Right renal cortex interstitium (tissue), 3 donors: ENCODE data around the gene TNPO3. TPM values are rescaled to one million over a fixed set of nuclear protein-coding genes. Genes with fewer than 3 reads are reported as not detected.
"Not testable (repeated sequence)": the region's sequence is repeated elsewhere in the genome, so short reads cannot be mapped to it uniquely, and the experiment has no call there.

Experiments used
- DNase-seq, 3 donors: peaks; one replicate each; pipeline ENCODE4 v3.0.0-alpha.2; 2013; ENCODE audit warnings: low read depth in 3 of 3, low spot score in 2 of 3
- polyA plus RNA-seq, 3 donors: library from polyadenylated mRNA; unstranded; fragments of 120-200 nt; gene quantifications; one replicate each; pipeline ENCODE4 v1.2.1, GENCODE V29; 2013; ENCODE audit not compliant: insufficient read length in 3 of 3

The TNPO3 gene
- polyA plus RNA-seq, 3 donors = 46.4 to 47.7 (median 47.5) TPM

DNA sequence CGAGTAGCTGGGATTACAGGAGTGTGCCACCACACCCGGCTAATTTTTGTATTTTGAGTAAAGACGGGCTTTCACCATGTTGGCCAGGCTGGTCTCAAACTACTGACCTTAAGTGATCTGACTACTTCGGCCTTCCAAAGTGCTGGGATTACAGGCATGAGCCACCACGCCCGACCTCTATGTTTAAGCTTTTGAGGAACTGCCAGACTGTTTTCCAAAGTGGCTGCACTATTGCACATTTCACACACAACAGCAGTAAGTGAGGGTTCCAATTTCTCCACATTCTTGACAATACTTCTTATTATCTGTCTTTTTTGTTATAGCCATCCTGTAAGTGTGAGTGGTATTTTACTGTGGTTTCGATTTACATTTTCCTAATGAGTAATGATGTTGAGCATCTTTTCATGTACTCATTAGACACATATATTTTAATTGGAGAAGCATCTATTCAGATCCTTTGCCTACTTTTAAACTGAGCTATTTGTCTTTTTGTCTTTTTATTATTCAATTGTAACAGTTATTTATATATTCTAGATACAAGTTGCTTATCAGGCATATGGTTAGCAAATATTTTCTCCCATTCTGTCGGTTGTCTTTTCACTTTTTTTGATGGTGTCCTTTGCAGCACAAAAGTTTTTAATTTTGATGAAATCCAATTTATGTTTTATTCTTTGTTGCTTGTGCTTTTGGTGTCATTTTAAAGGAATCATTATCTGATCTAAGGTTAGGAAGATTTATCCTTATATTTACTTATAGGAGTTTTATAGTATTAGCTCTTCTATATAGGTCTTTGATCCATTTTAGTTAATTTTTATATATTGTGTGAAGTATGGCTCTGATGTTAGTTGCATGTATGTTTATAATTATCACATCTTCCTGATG, 130.0 kb downstream of the TNPO3 start:
- no peak for DNase-seq

DNA sequence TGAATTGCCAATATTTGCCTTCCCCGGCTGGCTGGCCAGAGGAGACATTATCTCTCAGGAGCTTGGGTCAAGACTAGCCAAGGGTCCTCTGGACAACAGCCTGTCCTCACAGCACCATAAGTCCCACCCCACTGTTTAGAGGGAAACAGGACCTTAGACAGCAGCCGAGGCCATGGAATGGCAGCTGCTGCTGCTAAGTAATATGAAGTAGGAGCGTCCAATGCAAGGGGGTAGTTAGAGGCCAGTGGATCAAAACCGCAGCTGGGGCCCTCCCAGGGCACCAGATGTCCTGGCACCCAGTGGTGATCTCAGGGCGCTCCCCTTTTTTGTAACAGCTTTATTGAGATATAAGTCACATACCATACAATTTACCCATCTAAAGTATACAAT, 131.5 kb downstream of the TNPO3 start:
- DNase-seq = no peak

DNA sequence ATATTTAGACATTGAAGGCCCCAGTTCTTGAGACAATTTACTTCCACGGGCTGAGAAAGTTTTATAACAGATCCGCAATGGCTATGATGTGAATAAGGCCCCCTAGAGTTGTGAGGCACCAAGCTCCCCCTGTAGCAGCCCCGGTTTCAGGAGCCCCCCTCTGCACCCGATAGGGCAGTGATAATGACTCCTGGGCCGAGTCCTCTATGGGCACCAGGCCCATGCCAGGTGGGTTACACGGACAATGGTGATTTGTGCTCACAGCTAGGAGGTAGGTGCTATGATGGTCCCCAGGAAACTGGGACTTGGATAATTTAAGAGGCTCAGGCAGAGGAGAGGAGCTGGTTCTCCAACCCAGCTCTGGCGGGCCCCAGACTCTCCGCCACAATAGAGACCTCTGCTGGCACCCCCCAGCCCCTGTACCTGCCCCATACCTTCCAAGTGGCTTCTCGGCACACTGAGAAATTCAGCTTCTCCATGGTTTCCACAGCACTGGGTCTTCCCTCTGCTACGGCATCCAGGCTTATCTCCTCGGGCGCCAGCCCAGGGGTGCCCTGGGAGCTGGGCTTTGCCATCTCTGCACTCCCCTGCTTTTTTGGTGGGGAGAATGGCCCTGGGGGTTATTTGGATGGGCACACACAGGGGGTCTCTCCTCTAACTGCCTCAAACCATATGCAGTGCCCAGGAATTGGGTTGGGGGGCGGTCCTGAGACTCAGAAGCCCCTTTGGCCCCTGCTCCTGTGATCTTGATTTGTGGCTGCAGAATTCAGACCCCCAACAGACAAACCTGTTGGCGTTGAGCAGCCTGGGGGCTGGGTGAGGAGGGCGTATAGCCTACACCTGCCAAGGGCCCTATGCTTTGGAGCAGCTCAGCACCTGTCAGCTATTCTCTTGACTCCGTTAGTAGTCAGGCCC, 132.2 kb downstream of the TNPO3 start:
- no peak for DNase-seq

DNA sequence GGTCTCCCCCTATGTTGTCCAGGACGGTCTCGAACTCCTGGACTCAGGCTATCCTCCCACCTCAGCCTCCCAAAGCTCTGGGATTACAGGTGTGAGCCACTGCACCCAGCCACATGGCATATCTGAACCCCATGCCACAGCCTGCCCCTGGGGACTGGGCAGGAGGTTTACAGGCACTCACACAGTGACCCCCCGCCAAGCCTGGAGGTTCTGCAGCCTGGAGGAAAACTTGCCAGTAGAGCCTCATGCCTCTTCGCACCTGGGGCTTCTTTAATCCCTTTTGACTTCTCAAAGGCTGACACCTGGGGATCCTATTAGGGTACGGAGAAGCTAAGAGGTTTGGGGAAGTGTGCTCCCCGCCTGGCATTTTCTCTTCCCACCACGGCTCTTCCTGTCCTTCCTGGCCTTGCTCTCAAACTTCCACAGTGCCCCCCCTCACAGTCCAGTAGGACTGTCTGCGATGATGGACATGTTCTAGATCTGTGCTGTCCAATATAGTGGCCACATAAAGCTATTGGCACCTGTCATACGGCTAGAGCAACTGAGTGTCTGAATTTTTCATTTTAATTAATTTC, 133.0 kb downstream of the TNPO3 start:
- no peak for DNase-seq

DNA sequence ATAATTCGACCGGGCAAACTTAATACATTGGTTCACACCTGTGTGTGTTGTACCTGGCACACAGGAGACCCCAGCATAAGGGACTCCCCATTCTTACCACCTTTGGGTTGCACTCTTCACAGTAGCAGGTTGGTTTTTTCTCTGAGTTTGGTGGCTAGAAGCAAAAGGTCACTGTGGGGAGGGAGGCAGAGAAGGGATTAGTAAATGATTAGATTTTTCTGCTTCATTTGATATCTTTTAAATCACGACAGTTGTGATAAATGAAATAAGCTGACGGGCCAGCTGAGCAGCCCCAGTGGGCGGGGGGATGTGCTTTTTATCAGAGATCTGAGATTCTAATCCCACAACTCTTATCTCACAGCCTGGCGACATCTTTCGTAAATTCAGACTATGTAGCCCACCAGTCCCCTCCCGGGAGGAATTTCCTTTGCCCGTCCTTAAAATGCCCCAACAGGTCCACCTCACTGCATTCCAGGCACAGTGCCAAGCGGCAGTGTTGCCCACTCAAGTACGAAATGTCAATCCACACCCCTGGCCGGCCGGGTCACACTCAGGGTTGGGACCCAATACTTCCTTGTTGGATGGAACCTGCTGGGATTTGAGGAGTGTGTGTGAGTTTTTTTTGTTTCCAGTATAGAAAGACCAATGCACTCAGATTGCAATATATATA, 133.9 kb downstream of the TNPO3 start:
- no peak for DNase-seq

DNA sequence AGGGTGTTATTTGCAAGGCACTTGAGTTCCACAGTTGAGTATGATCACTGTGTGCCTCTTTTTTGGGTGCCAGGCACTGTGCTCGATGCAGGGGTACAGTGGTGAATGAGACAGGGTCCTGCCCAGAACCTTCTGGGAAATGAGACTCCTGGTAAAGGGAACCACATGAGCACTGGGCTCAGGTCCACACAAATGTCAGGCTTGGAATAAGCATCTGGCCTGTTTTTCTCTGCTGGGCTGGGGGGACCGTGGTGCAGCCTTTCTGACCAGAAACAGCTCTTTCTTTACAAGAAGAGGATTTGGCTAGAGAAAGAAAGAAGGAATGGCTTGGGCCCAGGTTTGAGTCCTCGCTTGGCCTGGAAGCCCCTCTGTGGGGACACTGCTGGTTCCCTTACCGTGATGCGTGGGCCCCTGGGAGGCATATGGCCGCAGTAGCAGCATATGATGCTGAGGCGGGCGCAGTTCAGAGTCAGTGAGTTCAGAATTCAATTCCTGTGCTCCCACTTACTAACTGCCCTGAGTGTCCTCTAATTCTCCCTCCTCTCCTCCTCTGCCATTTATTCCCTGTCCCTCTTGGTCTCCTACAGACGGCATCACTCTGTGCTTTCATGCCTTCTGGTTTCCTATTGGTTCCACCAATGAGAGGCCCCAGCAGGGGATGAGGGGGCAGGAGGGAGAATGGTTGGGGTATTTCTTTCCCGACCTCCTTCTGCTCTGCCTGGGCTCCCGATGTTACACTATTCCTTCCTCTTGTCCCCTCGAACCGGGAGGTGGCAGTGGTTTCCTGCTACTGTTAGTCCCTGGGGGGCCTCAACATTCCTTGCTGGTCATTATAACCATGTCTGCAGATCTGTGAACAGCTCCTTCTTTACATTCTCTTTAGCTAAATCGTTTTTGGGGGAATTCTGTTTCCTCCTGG, 134.8 kb downstream of the TNPO3 start:
- no peak for DNase-seq

DNA sequence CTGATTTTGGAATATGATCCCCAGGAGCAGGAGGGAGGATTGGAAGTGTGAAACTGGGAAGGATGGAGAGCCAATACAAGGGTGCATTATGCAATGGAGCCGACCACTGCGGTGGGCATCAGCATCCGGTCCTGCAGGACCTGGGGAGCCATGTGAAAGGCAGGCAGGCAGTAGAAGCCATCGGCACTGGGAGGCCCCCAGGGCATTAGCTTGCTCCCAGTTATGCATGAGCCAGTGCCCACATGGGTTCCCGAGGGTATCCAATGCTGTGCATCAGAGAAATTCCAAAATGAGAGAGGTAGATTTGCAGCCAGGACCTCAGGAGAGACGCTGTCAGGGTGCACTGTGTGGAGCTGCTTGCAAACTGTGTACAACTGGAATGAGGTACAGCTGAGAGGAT, 135.7 kb downstream of the TNPO3 start:
- no peak for DNase-seq

DNA sequence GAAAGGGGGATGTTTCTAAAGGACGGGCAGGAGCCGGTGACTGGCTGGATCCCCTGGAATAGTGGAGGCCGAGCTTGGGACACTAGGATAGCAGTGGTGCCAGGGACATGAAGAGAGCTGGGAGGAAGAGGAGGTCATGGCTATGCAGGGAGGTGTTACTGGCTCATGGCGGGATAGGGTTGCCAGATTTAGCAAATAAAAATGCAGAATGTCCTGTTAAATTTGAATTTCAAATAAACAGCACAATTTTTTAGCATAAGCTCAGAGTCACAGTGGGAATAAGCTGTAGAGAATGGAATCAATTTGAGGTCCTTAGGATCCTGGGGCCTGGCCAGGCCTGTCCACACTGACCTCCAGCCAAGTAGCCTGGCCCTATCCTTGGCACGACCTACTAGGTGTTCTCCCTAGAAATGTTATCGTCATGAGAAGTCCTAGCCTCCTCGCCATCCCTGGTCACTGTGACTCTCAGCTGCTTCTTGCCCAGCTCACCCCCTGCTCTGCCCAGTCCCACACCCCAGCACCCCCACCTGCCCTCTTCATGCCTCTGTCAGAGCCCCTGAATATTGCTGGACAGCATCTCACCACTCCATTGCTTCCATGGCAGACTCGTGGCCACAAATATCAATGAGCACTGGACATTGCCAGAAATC, 136.8 kb downstream of the TNPO3 start:
- DNase-seq = no peak

DNA sequence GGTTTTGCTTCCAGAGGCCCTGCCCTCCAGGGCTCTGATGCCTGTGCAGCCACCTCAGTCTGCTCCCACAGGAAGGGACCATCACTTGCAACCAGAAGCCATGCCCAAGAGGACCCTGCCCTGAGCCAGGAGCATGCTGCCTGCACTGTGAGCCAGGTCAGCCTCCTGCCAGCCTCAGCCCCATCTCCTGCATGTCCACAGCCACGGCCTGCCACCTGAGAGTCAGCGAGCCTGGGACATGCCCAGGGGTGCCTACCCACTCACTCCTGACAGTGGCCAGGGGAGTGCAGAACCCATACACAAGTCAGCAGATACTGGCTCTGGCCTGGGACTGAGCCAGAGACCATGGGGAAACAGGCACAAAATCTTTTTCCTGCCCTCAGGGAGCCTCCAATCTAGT, 137.8 kb downstream of the TNPO3 start:
- no peak for DNase-seq

DNA sequence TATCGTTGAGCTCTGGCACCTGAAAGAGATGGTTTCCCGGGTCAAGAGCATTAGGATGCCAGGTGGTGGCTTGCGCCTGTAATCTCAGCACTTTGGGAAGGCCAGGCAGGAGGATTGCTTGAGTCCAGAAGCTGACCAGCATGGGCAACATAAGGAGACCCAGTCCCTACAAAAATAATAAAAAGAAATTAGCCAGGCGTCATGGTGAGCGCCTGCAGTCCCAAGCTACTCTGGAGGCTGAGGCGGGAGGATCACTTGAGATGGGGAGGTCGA, 138.3 kb downstream of the TNPO3 start:
- no peak for DNase-seq

DNA sequence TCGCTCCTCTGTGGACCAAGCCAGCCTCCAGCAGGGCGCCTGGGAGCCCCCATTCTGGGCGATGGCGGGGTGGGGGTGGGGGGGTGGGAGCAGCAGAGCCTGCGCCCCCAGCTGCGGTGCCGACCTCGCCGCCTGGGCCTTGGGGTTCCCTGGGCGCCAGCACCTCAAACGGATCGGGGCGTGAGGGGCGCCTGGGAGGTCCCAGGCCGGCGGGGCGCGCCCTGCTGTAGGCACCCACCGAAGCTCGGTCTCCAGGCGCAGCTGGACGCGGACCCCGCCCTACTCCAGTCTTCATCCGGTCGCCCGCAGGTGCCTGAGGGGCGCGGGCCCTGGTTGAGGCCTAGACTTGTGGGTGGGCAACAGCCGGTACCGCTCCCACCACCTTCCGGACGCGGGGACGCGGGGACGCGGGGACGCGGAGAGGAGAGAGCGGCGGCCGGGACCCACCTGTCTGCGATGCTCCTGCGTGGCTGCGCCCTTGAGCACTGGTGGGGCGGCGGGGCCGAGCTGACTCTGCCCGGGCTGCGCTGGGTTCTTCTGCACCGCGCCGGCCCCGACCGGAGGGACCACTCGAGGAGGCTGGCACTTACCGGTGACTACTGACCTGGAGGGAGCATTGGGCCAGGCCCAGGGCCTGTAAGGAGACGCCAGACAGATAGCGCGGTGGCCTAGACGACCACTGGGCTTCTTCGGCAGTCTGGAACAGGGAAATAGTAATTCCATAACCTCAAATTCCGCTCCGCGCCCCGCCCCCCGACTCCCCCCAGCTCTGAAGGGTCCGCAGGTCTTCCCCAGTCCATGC, 138.9 kb downstream of the TNPO3 start:
- DNase-seq = no peak

DNA sequence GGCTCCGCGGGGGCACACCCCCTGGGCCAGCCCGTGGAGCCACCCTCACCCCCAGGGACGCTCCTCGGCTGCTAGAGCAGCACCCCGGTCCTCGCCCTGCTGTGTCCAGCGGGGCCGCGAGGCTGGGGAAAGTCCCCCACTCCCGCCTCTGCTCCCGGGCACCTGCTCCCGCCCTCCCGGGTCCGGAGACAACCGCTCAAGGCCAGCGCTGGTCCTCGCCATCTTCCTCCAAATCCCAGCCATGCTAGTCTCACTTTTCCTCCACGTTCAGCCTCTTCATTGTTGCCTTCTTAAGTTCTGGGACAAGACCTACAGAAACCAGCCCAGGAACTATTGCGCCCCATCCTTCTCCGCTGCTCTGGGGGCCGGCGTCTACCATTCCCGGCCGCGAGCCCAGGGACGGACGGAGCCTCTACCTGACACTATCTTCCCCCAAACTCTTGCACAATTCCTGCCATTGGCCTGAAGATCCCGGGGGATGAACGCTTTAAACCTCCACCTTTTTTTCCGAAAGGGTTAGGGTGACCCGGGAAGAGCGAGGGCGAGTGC, 139.6 kb downstream of the TNPO3 start:
- DNase-seq = no peak

DNA sequence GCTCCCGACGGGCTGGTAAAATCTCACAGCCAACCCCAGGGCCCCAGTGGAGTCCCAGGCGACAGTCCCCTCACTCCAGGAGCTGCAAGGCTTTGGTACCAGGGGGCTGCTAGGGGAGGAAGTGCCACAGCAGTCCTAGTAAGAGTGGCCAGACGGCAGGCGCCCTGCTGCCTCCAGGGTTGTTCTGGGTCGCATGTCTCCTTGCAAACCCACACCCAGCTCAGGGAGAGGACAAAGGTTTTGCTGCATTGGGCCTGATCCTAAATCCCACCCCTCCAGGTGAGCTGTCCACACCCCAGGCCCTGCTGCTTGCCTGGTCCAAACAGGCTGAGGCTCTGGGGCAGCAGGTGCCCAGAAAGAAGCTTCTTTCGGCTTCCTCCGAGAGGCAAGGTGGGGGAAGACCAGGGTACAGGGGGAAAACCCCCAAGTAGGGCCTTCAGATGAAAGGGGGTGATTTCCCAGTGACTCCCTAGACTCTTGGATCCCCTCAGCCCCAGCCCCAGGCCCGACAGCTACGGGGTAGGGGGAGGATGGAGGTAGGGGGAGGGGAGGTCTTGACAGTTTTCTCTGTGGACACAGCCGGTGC, 140.3 kb downstream of the TNPO3 start:
- DNase-seq = no peak

DNA sequence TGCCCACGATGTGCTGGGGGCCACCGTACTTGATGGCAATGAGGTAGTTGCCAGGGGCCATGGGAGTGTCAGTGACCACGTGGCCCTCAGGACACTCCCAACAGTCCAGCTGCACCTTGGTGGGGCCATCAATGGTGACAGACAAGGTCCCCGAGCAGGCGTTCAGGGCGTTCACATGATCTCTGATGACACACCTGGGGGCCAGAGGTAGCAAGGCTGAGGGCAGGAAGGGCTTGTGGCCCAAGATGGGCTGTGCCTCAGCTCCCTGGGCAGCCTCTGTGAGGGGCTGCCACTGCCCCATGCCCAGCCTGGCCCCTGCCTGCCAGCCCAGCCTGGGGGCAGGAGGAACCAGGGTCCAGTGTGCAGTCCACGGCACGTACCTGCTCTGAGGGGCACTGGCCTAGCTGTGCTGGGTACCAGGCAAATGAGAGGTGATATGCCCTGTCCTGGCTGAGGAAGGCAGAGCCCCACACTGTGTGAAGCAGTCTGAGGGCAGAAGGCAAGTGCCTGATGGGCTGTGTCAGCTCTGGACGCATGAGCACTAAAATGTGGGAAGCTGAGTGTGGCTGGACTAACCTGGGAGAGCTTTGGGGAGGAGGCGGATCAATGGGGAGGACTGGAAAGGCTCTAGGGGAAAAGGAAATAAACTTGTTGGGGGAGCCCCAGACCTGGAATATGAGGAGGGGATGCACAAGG, 140.9 kb downstream of the TNPO3 start:
- DNase-seq = no peak

DNA sequence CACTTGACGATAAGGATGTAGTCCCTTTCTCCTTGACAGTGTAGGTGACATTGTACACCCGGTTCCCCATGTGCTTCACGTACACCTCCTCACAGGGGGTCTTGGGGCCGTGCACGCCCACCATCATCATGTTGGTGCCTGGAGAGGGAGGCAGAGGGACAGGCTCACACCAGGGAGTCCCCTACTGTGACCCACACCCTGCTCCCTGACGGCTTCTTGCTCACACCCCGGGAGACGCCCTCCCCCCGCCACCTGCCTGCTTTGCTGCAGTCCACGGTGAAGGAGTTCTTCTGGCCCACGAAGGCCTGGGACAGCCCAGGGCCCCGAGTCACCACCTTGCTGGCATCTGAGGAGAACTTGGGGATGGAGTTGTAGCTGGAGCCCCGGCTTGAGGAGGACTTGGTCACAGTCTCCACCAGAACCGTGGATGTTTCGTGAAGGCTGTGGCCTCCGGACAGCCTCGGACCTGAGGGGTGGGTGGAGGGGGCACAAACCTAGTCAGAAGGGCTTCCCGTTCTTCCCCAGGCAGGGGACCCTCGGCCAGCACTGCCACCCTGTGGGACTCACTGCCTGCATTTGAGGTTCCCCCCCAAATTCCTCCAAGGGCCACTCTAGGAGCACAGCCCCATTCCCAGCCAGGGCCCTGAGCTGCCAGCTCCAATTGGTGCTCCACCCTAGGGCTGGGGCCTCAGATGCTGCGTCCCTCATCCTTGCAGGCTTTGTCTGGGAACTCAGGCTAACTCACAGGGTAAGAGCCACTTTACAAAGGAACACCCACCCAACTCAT, 142.0 kb downstream of the TNPO3 start:
- not testable (repeated sequence) for DNase-seq

DNA sequence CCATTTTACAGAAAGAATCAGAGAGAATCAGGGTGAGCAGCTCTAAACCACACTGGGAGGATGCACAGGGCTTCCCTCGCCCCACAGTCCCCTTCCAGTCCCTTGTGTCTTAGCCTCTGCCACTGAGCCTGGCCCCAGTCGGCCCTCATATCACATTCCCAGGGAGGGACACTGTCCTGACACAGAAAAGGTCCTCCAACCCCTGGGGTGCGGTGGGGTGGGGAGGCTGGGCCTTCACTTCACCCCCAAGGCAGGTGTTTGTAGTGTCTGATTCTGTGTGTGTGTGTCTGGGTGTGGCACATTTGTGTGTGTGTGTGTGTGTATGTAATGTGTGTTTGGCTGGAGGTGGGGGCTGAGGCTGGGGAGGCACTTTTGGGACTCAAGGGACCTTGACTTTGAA, 142.6 kb downstream of the TNPO3 start:
- no peak for DNase-seq
